H9 (cell line): Measurements from ENCODE around the gene THY1. TPM values are rescaled to one million over a fixed set of nuclear protein-coding genes. Genes with fewer than 3 reads are reported as not detected.

ENCODE experiments used
- DNase-seq: peaks from one replicate; pipeline ENCODE4 v3.0.0-alpha.2; 2017
- H2AFZ ChIP-seq: one replicate; pipeline ENCODE4 v1.6.1; 2013; ENCODE audit warnings: mild to moderate bottlenecking, low read length, control low read depth, moderate library complexity
- H2AK5ac ChIP-seq: 2 replicates; pipeline ENCODE4 v1.6.1; 2013; ENCODE audit warnings: low read length, control low read depth, mixed read lengths; ENCODE audit not compliant: insufficient read length
- H2BK120ac ChIP-seq: one replicate; pipeline ENCODE4 v1.6.1; 2013; ENCODE audit warnings: low read depth, mild to moderate bottlenecking, low read length, control low read depth, inconsistent platforms; ENCODE audit not compliant: poor library complexity, severe bottlenecking
- H2BK12ac ChIP-seq: 2 replicates; pipeline ENCODE4 v1.6.1; 2013; ENCODE audit warnings: low read length, control low read depth, mixed read lengths, low read depth; ENCODE audit not compliant: insufficient read length
- H2BK15ac ChIP-seq: 2 replicates; pipeline ENCODE4 v1.6.1; 2013; ENCODE audit warnings: low read depth, low read length, control low read depth
- H2BK20ac ChIP-seq: one replicate; pipeline ENCODE4 v1.6.1; 2013; ENCODE audit warnings: low read depth, mild to moderate bottlenecking, low read length, control low read depth, inconsistent platforms; ENCODE audit not compliant: poor library complexity, severe bottlenecking
- H2BK5ac ChIP-seq: 2 replicates; pipeline ENCODE4 v1.6.1; 2013; ENCODE audit warnings: low read length, control low read depth, mixed read lengths; ENCODE audit not compliant: insufficient read length
- H3K14ac ChIP-seq: 2 replicates; pipeline ENCODE4 v1.6.1; 2013; ENCODE audit warnings: low read length, control low read depth; ENCODE audit not compliant: insufficient read depth
- H3K18ac ChIP-seq: 2 replicates; pipeline ENCODE4 v1.6.1; 2013; ENCODE audit warnings: low read depth, mild to moderate bottlenecking, mixed read lengths, low read length, control low read depth; ENCODE audit not compliant: insufficient read length
- H3K23ac ChIP-seq: 2 replicates; pipeline ENCODE4 v1.6.1; 2013; ENCODE audit warnings: low read length, control low read depth, mixed read lengths, low read depth; ENCODE audit not compliant: insufficient read length
- H3K23me2 ChIP-seq: 2 replicates; pipeline ENCODE4 v1.6.1; 2013; ENCODE audit warnings: low read depth, mild to moderate bottlenecking, mixed read lengths, low read length, control low read depth; ENCODE audit not compliant: insufficient read length, poor library complexity, severe bottlenecking
- H3K27ac ChIP-seq: 2 replicates; pipeline ENCODE4 v1.5.1; 2013; ENCODE audit warnings: low read length, control low read depth, mixed read lengths, low read depth; ENCODE audit not compliant: insufficient read length
- H3K27me3 ChIP-seq: 2 replicates; pipeline ENCODE4 v1.6.1; 2013; ENCODE audit warnings: low read length, control low read depth, inconsistent platforms; ENCODE audit not compliant: insufficient read depth
- H3K4ac ChIP-seq: 2 replicates; pipeline ENCODE4 v1.6.1; 2013; ENCODE audit warnings: low read depth, mild to moderate bottlenecking, control low read depth, inconsistent platforms, low read length, moderate library complexity
- H3K4me1 ChIP-seq: 2 replicates; pipeline ENCODE4 v1.6.1; 2013; ENCODE audit warnings: low read length, control low read depth, inconsistent platforms; ENCODE audit not compliant: insufficient read depth
- H3K4me2 ChIP-seq: 2 replicates; pipeline ENCODE4 v1.6.1; 2013; ENCODE audit warnings: low read length, control low read depth, mixed read lengths; ENCODE audit not compliant: insufficient read length, insufficient read depth
- H3K56ac ChIP-seq: 2 replicates; pipeline ENCODE4 v1.6.1; 2013; ENCODE audit warnings: low read depth, mild to moderate bottlenecking, mixed read lengths, low read length, control low read depth; ENCODE audit not compliant: insufficient read length
- H3K79me1 ChIP-seq: 2 replicates; pipeline ENCODE4 v1.6.1; 2013; ENCODE audit warnings: low read depth, mild to moderate bottlenecking, moderate library complexity, low read length, control low read depth, inconsistent platforms; ENCODE audit not compliant: insufficient read depth, poor library complexity, severe bottlenecking
- H3K79me2 ChIP-seq: 2 replicates; pipeline ENCODE4 v1.6.1; 2013; ENCODE audit warnings: low read length, control low read depth, inconsistent platforms; ENCODE audit not compliant: insufficient read depth
- H3K9ac ChIP-seq: 2 replicates; pipeline ENCODE4 v1.6.1; 2013; ENCODE audit warnings: low read length, control low read depth, mixed read lengths; ENCODE audit not compliant: insufficient read length; ENCODE audit errors: extremely low read depth
- H3K9me3 ChIP-seq: one replicate; pipeline ENCODE4 v1.6.1; 2013; ENCODE audit warnings: low read depth, low read length, inconsistent platforms; ENCODE audit not compliant: control insufficient read depth
- H3T11ph ChIP-seq: one replicate; pipeline ENCODE4 v1.6.1; 2013; ENCODE audit warnings: mild to moderate bottlenecking, low read length, control low read depth, inconsistent platforms
- H4K20me1 ChIP-seq: one replicate; pipeline ENCODE4 v1.6.1; 2013; ENCODE audit not compliant: control insufficient read depth, insufficient read length, insufficient read depth
- H4K5ac ChIP-seq: 2 replicates; pipeline ENCODE4 v1.6.1; 2013; ENCODE audit warnings: low read depth, mild to moderate bottlenecking, mixed read lengths, low read length, control low read depth; ENCODE audit not compliant: insufficient read length
- H4K8ac ChIP-seq: replicated peaks from 2 replicates; pipeline ENCODE4 v1.6.1; 2013; ENCODE audit warnings: low read length, control low read depth, mixed read lengths, low read depth; ENCODE audit not compliant: insufficient read length
- H4K91ac ChIP-seq: 2 replicates; pipeline ENCODE4 v1.6.1; 2013; ENCODE audit warnings: low read depth, mild to moderate bottlenecking, moderate library complexity, mixed read lengths, low read length, control low read depth; ENCODE audit not compliant: insufficient read length
- H3K27ac Mint-ChIP-seq, 3 experiments: 2 replicates in 2 of 3; 3 replicates in 1 of 3; pipeline ENCODE4 v1.8.0; 2020 to 2021; ENCODE audit warnings: mixed read lengths in 3 of 3, mild to moderate bottlenecking in 1 of 3, moderate library complexity in 1 of 3
- H3K27me3 Mint-ChIP-seq: 2 replicates; pipeline ENCODE4 v1.8.0; 2021; ENCODE audit warnings: low read depth, mild to moderate bottlenecking, moderate library complexity, mixed read lengths
- H3K36me3 Mint-ChIP-seq, 3 experiments: 2 replicates in 2 of 3; 3 replicates in 1 of 3; pipeline ENCODE4 v1.8.0; 2020 to 2021; ENCODE audit warnings: low read depth in 3 of 3, mixed read lengths in 3 of 3; ENCODE audit not compliant: insufficient read depth in 1 of 3
- H3K4me1 Mint-ChIP-seq, 2 experiments: 2 replicates each; pipeline ENCODE4 v1.8.0; 2020; ENCODE audit warnings: mixed read lengths in 2 of 2
- H3K4me3 Mint-ChIP-seq, 2 experiments: 2 replicates in 1 of 2; 3 replicates in 1 of 2; pipeline ENCODE4 v1.8.0; 2020 to 2021; ENCODE audit warnings: mild to moderate bottlenecking in 2 of 2, mixed read lengths in 2 of 2, moderate library complexity in 1 of 2
- H3K9me3 Mint-ChIP-seq, 2 experiments: 2 replicates in 1 of 2; 3 replicates in 1 of 2; pipeline ENCODE4 v1.8.0; 2020; ENCODE audit warnings: mild to moderate bottlenecking in 2 of 2, mixed read lengths in 2 of 2, moderate library complexity in 1 of 2
- CTCF ChIP-seq: fragments of 200-600 bp; sonication (generic); conservative IDR thresholded peaks from 3 replicates; pipeline ENCODE4 v1.8.0; 2021; ENCODE audit warnings: antibody characterized with exemption, mild to moderate bottlenecking
- WGBS: extraction: QIAGEN DNeasy Blood & Tissue Kit; methylation state at CpG from one replicate; pipeline ENCODE4 v1.1.7; 2013; ENCODE audit warnings: missing lambda C conversion rate, low lambda C conversion rate, mixed read lengths; ENCODE audit not compliant: insufficient read length; ENCODE audit errors: extremely low coverage; 5-methylcytosine and 5-hydroxymethylcytosine counted together
- total RNA-seq: library from RNA; stranded (reverse); gene quantifications from 2 replicates; pipeline ENCODE4 v1.2.1, GENCODE V29; 2021

Gene THY1
- total RNA-seq, 1 experiment from 2014 or later, result 176 TPM

- no peak for DNase-seq
- Histone ChIP-seq H3K14ac (no peak overlapping the region), H3K18ac (no peak overlapping the region), H3K79me1 (no peaks in the 10 kb centered on the region), H4K20me1 (no peaks in the 10 kb centered on the region), H2AFZ (no peak overlapping the region), H2AK5ac (no peak overlapping the region), H3K56ac (no peak overlapping the region), H2BK15ac (no peak overlapping the region), H3K4me1 (no peaks in the 10 kb centered on the region; the same call in 1 of the 2 replicates), H3K27me3 (no peaks in the 10 kb centered on the region), H3K27ac (no peak overlapping the region), H4K91ac (no peak overlapping the region), H4K8ac (no peak overlapping the region), H2BK120ac (no peak overlapping the region), H3K79me2 (no peaks in the 10 kb centered on the region), H3K23ac (no peak overlapping the region), H2BK20ac (no peak overlapping the region), H3K9ac (no peak overlapping the region), H3K23me2 (no peaks in the 10 kb centered on the region), H3K9me3 (no peaks in the 10 kb centered on the region), H3T11ph (no peak overlapping the region), H3K4ac (no peak overlapping the region), H2BK12ac (no peak overlapping the region), H2BK5ac (no peak overlapping the region), H4K5ac (no peak overlapping the region), H3K4me2 (no peak overlapping the region)
- H3K4me1 Mint-ChIP-seq, result peaks cover 11 to 16% of the 10 kb centered on the region in 2 experiments
- no peak for TF ChIP-seq CTCF
- H3K27ac Mint-ChIP-seq, result no peak overlapping the region
- no peaks in the 10 kb centered on the region for H3K9me3 Mint-ChIP-seq
- WGBS, result no CpG with 5 or more reads among the region's 8 CpGs
- no peaks in the 10 kb centered on the region for H3K36me3 Mint-ChIP-seq
- no peak overlapping the region for H3K4me3 Mint-ChIP-seq
- H3K27me3 Mint-ChIP-seq, result peaks cover 2% of the 10 kb centered on the region
These were observed 23.5 kb upstream of the THY1 start for GRCh38 chr11:119446434-119446833.
